ENCODE results near the gene CACNA2D3.

The CACNA2D3 gene

DNA sequence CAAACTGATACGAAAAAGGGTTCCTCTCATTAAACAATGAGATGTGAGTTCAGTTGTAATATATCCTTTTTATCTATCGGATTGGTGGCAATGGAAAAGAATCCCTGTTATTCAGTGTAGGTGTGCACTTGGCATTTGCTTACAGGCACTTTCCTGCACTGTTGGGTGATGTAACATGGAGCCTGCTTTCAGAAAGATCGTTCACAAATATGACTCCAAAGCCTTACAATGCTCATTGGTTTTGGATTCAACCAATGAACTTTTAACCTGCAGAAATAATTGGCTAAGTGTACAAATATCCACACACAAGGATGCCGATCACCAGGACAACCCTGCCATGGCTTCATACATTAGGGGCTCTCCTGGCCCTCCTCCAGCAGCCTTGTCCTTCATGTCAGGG, 996.9 kb downstream of the CACNA2D3 start:
- in situ Hi-C loops (cut with HindIII; ENCODE audit: low pct_unique_long_range_greater_than_20kb, low sequenced_read_pairs) = no loop called here
- no peak for TF ChIP-seq JUND (IDR thresholded peaks at IDR 0.05; ENCODE audit: low read depth)
- no peak for DNase-seq (ENCODE audit: low read depth in 1 of 2, low spot score in 1 of 2)

DNA sequence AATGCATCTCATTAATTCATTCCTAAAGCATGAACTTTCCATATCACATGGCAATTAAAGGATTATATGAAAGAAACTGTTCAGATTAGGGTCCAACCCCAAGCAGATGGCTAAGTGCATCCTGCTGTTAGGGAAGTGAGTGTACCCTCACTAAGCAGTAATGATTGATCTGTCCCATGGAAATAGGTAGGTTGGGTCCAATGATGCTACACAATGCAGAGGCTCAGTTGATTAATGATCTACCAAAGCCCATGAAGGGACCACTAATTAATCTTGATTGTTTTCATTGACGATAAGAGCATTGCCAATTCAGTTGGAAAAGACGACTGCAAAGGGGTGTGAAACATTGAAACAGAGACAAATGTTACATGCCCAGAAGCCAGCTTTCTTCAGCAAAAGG, 1000.0 kb downstream of the CACNA2D3 start:
- no peak for DNase-seq (ENCODE audit: low read depth in 1 of 2, low spot score in 1 of 2)
- in situ Hi-C loops (cut with HindIII; ENCODE audit: low pct_unique_long_range_greater_than_20kb, low sequenced_read_pairs) = no loop called here
- TF ChIP-seq JUND (IDR thresholded peaks at IDR 0.05; ENCODE audit: low read depth) = no peak

Measured in T47D (cell line).